Progenitor cell of endocrine pancreas (in vitro differentiated cells): ENCODE measurements around the gene MRPS17. TPM values are rescaled to one million over a fixed set of nuclear protein-coding genes. Genes with fewer than 3 reads are reported as not detected.

Experiments used
- DNase-seq: peaks from one replicate; pipeline ENCODE4 v3.0.0; 2021; ENCODE audit warnings: low spot score; ENCODE audit not compliant: unreplicated experiment
- H3K27ac Mint-ChIP-seq: 2 replicates; pipeline ENCODE4 v1.8.0; 2021; ENCODE audit warnings: mild to moderate bottlenecking, moderate library complexity, mixed read lengths
- H3K27me3 Mint-ChIP-seq: 2 replicates; pipeline ENCODE4 v1.8.0; 2021; ENCODE audit warnings: mixed read lengths
- H3K36me3 Mint-ChIP-seq: 2 replicates; pipeline ENCODE4 v1.8.0; 2022; ENCODE audit warnings: mixed read lengths; ENCODE audit not compliant: insufficient read depth
- H3K4me1 Mint-ChIP-seq: 2 replicates; pipeline ENCODE4 v1.8.0; 2021; ENCODE audit warnings: low read depth, mixed read lengths
- H3K4me3 Mint-ChIP-seq: 2 replicates; pipeline ENCODE4 v1.8.0; 2021; ENCODE audit warnings: low read depth, mild to moderate bottlenecking, moderate library complexity, mixed read lengths
- H3K9me3 Mint-ChIP-seq: 2 replicates; pipeline ENCODE4 v1.8.0; 2021; ENCODE audit warnings: low read depth, mixed read lengths
- CTCF ChIP-seq: fragments of 200-600 bp; sonication (generic); IDR thresholded peaks from one replicate; pipeline ENCODE4 v1.5.0; 2021; ENCODE audit warnings: antibody characterized with exemption, mild to moderate bottlenecking; ENCODE audit not compliant: unreplicated experiment
- total RNA-seq: library from RNA; stranded (reverse); gene quantifications from 2 replicates; pipeline ENCODE4 v1.2.1, GENCODE V29; 2021

Gene MRPS17
- total RNA-seq, 1 donor from 2014 or later, result 15.8 TPM

- Mint-ChIP-seq H3K27me3 (no peaks in the 10 kb centered on the region), H3K36me3 (peaks cover 12% of the 10 kb centered on the region), H3K4me1 (peaks cover 8% of the 10 kb centered on the region), H3K9me3 (no peaks in the 10 kb centered on the region), H3K4me3 (no peak overlapping the region), H3K27ac (no peak overlapping the region)
- DNase-seq, result no peak
- TF ChIP-seq CTCF, result no peak
These were observed 22.1 kb downstream of the MRPS17 start for GRCh38 chr7:55973747-55974250.

- DNase-seq, result no peak
- H3K36me3 Mint-ChIP-seq, result peaks cover 18% of the 10 kb centered on the region
- TF ChIP-seq CTCF, result no peak
- no peak overlapping the region for H3K27ac Mint-ChIP-seq
- H3K27me3 Mint-ChIP-seq, result no peaks in the 10 kb centered on the region
- no peaks in the 10 kb centered on the region for H3K9me3 Mint-ChIP-seq
- H3K4me3 Mint-ChIP-seq, result no peak overlapping the region
- peaks cover 3% of the 10 kb centered on the region for H3K4me1 Mint-ChIP-seq
These were observed 24.4 kb downstream of the MRPS17 start for GRCh38 chr7:55975988-55976633.

GRCh38 chr7:55977831-55978230 lies 26.2 kb downstream of the MRPS17 start:
- H3K4me1 Mint-ChIP-seq, result no peaks in the 10 kb centered on the region
- no peak for DNase-seq
- H3K27me3 Mint-ChIP-seq, result no peaks in the 10 kb centered on the region
- TF ChIP-seq CTCF, result no peak
- H3K36me3 Mint-ChIP-seq, result peaks cover 23% of the 10 kb centered on the region
- no peak overlapping the region for H3K4me3 Mint-ChIP-seq
- no peaks in the 10 kb centered on the region for H3K9me3 Mint-ChIP-seq
- no peak overlapping the region for H3K27ac Mint-ChIP-seq

- peaks cover 28% of the 10 kb centered on the region for H3K36me3 Mint-ChIP-seq
- no peak for TF ChIP-seq CTCF
- no peak overlapping the region for H3K4me3 Mint-ChIP-seq
- no peak for DNase-seq
- peaks cover 4% of the 10 kb centered on the region for H3K4me1 Mint-ChIP-seq
- H3K27me3 Mint-ChIP-seq, result no peaks in the 10 kb centered on the region
- H3K9me3 Mint-ChIP-seq, result no peaks in the 10 kb centered on the region
- H3K27ac Mint-ChIP-seq, result no peak overlapping the region
These were observed 28.6 kb downstream of the MRPS17 start for GRCh38 chr7:55980266-55980665.

GRCh38 chr7:55983537-55983936 lies 31.9 kb downstream of the MRPS17 start:
- no peak overlapping the region for H3K4me3 Mint-ChIP-seq
- DNase-seq, result no peak
- no peaks in the 10 kb centered on the region for H3K9me3 Mint-ChIP-seq
- H3K27ac Mint-ChIP-seq, result no peak overlapping the region
- H3K27me3 Mint-ChIP-seq, result no peaks in the 10 kb centered on the region
- H3K36me3 Mint-ChIP-seq, result peaks cover 31% of the 10 kb centered on the region
- H3K4me1 Mint-ChIP-seq, result peaks cover 4% of the 10 kb centered on the region
- no peak for TF ChIP-seq CTCF
